Astrocyte (in vitro differentiated cells and primary cell): ENCODE measurements around the gene GMDS.

ENCODE experiments used
- CTCF ChIP-seq: IDR thresholded peaks from 2 replicates; pipeline ENCODE4 v1.5.1; 2011; ENCODE audit warnings: low read depth, mild to moderate bottlenecking, inconsistent platforms, low read length, moderate library complexity; ENCODE audit not compliant: insufficient read depth
- EZH2 ChIP-seq: IDR thresholded peaks from 2 replicates; pipeline ENCODE4 v1.6.1; 2012; ENCODE audit warnings: mild to moderate bottlenecking, low read length, inconsistent platforms; ENCODE audit not compliant: insufficient read depth

DNA sequence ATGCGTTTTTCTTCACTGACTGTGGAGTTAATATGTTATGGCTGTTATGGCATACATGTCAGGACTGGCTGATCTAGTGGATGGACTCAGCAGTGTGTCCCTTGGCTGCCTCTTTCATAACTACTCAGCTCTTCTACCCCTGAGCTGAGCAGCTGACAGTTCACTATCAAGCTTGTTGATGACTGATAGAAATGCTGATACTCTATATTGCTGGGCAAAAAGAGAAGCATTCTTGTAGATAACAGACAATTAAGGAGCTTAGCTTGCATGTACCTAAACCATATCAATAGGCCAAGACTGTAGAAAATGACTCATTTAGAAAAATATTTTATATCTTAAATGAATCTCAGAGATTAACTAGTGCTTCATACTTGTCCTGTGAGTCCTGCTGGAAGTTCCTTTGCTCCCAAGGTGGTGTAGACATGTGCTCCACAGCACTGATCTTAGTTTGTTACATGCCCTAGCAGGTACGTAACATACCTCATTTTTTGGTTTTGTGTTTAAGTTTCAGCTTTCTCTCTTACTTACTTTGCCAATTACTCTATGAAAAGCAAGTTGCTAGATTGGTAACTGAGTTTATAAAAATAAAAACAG is 236.9 kb downstream of the GMDS start:
- TF ChIP-seq EZH2: no peak
- no peak for TF ChIP-seq CTCF
